ENCODE results near the gene DUXB. TPM values are rescaled to one million over a fixed set of nuclear protein-coding genes. Genes with fewer than 3 reads are reported as not detected.
A peak's percentile ranks its signal among the peaks of the same experiment; 100 is the strongest.

Gene DUXB
- total RNA-seq, 1 donor from 2014 or later, result not detected

- DNase-seq, result peak; percentile 92
- TF ChIP-seq CTCF (IDR thresholded peaks at IDR 0.05; ENCODE audit: borderline replicate concordance), result no peak
- intact Hi-C loops (cut with micrococcal nuclease), result loop anchor here (10.0 kb wide), 1 partner anchor 117 kb away; no protein-coding TSS in a partner anchor
These were observed 53.6 kb downstream of the DUXB start, which contains the start of the genes KARS1 and TERF2IP for GRCh38 chr16:75647492-75648264. Gene KARS1 (minus strand): TSS chr16:75647665. CDS start chr16:75647639, 26 bp downstream. Gene TERF2IP (plus strand): TSS chr16:75647773. CDS start chr16:75647883, 110 bp downstream.

GRCh38 chr16:75647112-75647491, 54.2 kb downstream of the DUXB start:
- H3K27ac ChIP-seq (replicated peaks), result peak overlapping the region; percentile 96
- H3K9me3 ChIP-seq (replicated peaks), result no peaks in the 10 kb centered on the region
- H3K27me3 ChIP-seq (ENCODE audit: low read depth), result no peaks in the 10 kb centered on the region
- H3K36me3 ChIP-seq, result peaks cover 26% of the 10 kb centered on the region
- intact Hi-C loops (cut with micrococcal nuclease), result loop anchor here (10.0 kb wide), 1 partner anchor 118 kb away; no protein-coding TSS in a partner anchor
- peak overlapping the region; percentile 97 for H3K4me3 ChIP-seq
- H3K4me1 ChIP-seq, result peaks cover 86% of the 10 kb centered on the region
- TF ChIP-seq CTCF (IDR thresholded peaks at IDR 0.05; ENCODE audit: borderline replicate concordance), result no peak
- no peak for DNase-seq

More at GRCh38 chr16:75647492-75648264, 53.6 kb downstream of the DUXB start, which contains the start of the genes KARS1 and TERF2IP:
- H3K27me3 ChIP-seq (ENCODE audit: low read depth), result no peaks in the 10 kb centered on the region
- peaks cover 91% of the 10 kb centered on the region for H3K4me1 ChIP-seq
- H3K9me3 ChIP-seq (replicated peaks), result no peaks in the 10 kb centered on the region
- peak within 1 kb of the TSS; percentile 97 for H3K4me3 ChIP-seq
- H3K36me3 ChIP-seq, result peaks cover 24% of the 10 kb centered on the region
- peak within 1 kb of the TSS; percentile 96 for H3K27ac ChIP-seq (replicated peaks)

GRCh38 chr16:75644240-75645012, 56.8 kb downstream of the DUXB start:
- intact Hi-C loops (cut with micrococcal nuclease), result loop anchor here (10.0 kb wide), 1 partner anchor 120 kb away; no protein-coding TSS in a partner anchor
- no peak overlapping the region for H3K4me3 ChIP-seq

More at GRCh38 chr16:75644240-75645012, 56.8 kb downstream of the DUXB start:
- Histone ChIP-seq H3K4me1 (peaks cover 59% of the 10 kb centered on the region), H3K27ac (replicated peaks) (no peak overlapping the region), H3K36me3 (peaks cover 46% of the 10 kb centered on the region), H3K27me3 (ENCODE audit: low read depth) (no peaks in the 10 kb centered on the region), H3K9me3 (replicated peaks) (no peaks in the 10 kb centered on the region)
- TF ChIP-seq CTCF (IDR thresholded peaks at IDR 0.05; ENCODE audit: borderline replicate concordance), result no peak
- no peak for DNase-seq

Other genes starting within 250 kb of the DUXB start
- 10.3 TPM for gene TMEM170A, start 236.8 kb downstream of the DUXB start, total RNA-seq
- 1.4 TPM for gene CHST6, start 206.0 kb downstream of the DUXB start, total RNA-seq
- gene CHST5, start 165.4 kb downstream of the DUXB start, total RNA-seq, result 0.85 TPM
- gene TMEM231, start 145.2 kb downstream of the DUXB start, total RNA-seq, result 6.6 TPM
- 280 TPM for gene GABARAPL2, start 135.1 kb downstream of the DUXB start, total RNA-seq
- gene ADAT1, start 78.2 kb downstream of the DUXB start, total RNA-seq, result 28.4 TPM
- 127 TPM for gene KARS1, start 53.8 kb downstream of the DUXB start, total RNA-seq
- gene TERF2IP, start 53.7 kb downstream of the DUXB start, total RNA-seq, result 60.1 TPM
- gene CPHXL2, start 24.5 kb downstream of the DUXB start, total RNA-seq, result not detected
- not detected for gene CPHXL, start 25.0 kb upstream of the DUXB start, total RNA-seq